Epithelial cell of proximal tubule (primary cell): ENCODE results near the gene ZNF385A. TPM values are rescaled to one million over a fixed set of nuclear protein-coding genes. Genes with fewer than 3 reads are reported as not detected.

Source experiments
- DNase-seq: peaks from one replicate; pipeline ENCODE4 v3.0.0-alpha.2; 2011; ENCODE audit warnings: low read depth
- H3K4me3 ChIP-seq: 2 replicates; pipeline ENCODE4 v1.5.1; 2011; ENCODE audit warnings: low read depth, mild to moderate bottlenecking, low read length
- CTCF ChIP-seq: conservative IDR thresholded peaks from 2 replicates; pipeline ENCODE4 v1.5.1; 2012; ENCODE audit warnings: low read depth, mild to moderate bottlenecking, low read length
- total RNA-seq: library from RNA; depleted of rRNA; stranded (reverse); fragments of >200 nt; gene quantifications from 2 replicates; pipeline ENCODE4 v1.2.3, GENCODE V29; 2015

ZNF385A gene
- total RNA-seq, 1 donor from 2014 or later = 3.9 TPM

GRCh38 chr12:54321363-54321762, 63.2 kb downstream of the ZNF385A start:
- no peak overlapping the region for H3K4me3 ChIP-seq
- no peak for DNase-seq
- TF ChIP-seq CTCF = no peak

Other genes with a start within 250 kb of the ZNF385A start
- 44.6 and 48.0 TPM in 2 replicates for gene SMUG1, start 195.7 kb downstream of the ZNF385A start, total RNA-seq
- 61.5 and 67.3 TPM in 2 replicates for gene CBX5, start 104.6 kb downstream of the ZNF385A start, total RNA-seq
- gene HNRNPA1, start 104.0 kb downstream of the ZNF385A start, total RNA-seq = 941 and 1,064 TPM in 2 replicates
- not detected in 2 replicates for gene NFE2, start 83.7 kb downstream of the ZNF385A start, total RNA-seq
- 107 and 144 TPM in 2 replicates for gene COPZ1, start 59.6 kb downstream of the ZNF385A start, total RNA-seq
- not detected in 2 replicates for gene GPR84, start 20.2 kb downstream of the ZNF385A start, total RNA-seq
- gene ITGA5, start 34.5 kb upstream of the ZNF385A start, total RNA-seq = 84.4 and 116 TPM in 2 replicates
- not detected in 2 replicates for gene GTSF1, start 88.9 kb upstream of the ZNF385A start, total RNA-seq
- gene NCKAP1L, start 113.0 kb upstream of the ZNF385A start, total RNA-seq = not detected in 2 replicates
- gene PDE1B, start 164.9 kb upstream of the ZNF385A start, total RNA-seq = 0.14 and 0.63 TPM in 2 replicates
- 0.87 and 11.1 TPM in 2 replicates for gene PPP1R1A, start 203.9 kb upstream of the ZNF385A start, total RNA-seq